HepG2 (cell line): Measurements from ENCODE around the gene TUBB3. TPM values are rescaled to one million over a fixed set of nuclear protein-coding genes. Genes with fewer than 3 reads are reported as not detected.

ENCODE experiments used
- ATAC-seq: fragments of 200-7000 bp; cut with Tn5 transposase; 3 replicates; pipeline ENCODE4 v1.9.1; 2020; ENCODE audit warnings: mild to moderate bottlenecking, moderate library complexity
- BruUV-seq: library from RNA; stranded (reverse); fragments of 400-500 nt; replicated peaks from 2 replicates; lab custom pipeline; 2021; lab: Mats Ljungman, UMichigan
- CTCF ChIA-PET: fragments of 300-600 bp; formaldehyde crosslinking; extraction: SDS; loops from one replicate; lab custom pipeline; 2021; ENCODE audit warnings: low total read pairs, inconsistent platforms, low intra/inter-chr PET ratio; lab: Yijun Ruan, JAX
- POLR2A ChIA-PET: fragments of 350-600 bp; sonication (Branson Sonifier 250); formaldehyde crosslinking; loops from one replicate; lab custom pipeline; 2020; ENCODE audit warnings: antibody characterized with exemption, inconsistent platforms; lab: Yijun Ruan, JAX
- DNase-seq: peaks from one replicate; pipeline ENCODE4 v3.0.0-alpha.2; 2015; ENCODE audit warnings: low spot score
- FAIRE-seq: peaks from 3 replicates; lab custom pipeline; 2011; peaks lifted over from hg19 to GRCh38; lab: Jason Lieb, UNC
- H2AFZ ChIP-seq: one replicate; pipeline ENCODE4 v1.6.1; 2011; ENCODE audit warnings: low read length, inconsistent platforms
- H3K27ac ChIP-seq: fragments of 300-600 bp; 3 replicates; pipeline ENCODE4 v1.8.0; 2011; ENCODE audit warnings: mixed run types, mild to moderate bottlenecking, mixed read lengths, low read length, inconsistent platforms; ENCODE audit not compliant: insufficient read depth; ENCODE audit errors: extremely low read length
- H3K27me3 ChIP-seq, 2 experiments: fragments of 200-600 bp in 1 of 2; 2 replicates in 1 of 2; 3 replicates in 1 of 2; pipeline versions ENCODE4 v1.6.0 to v1.8.0; 2011; ENCODE audit warnings: low read length in 2 of 2, mild to moderate bottlenecking in 2 of 2, moderate library complexity in 2 of 2, inconsistent platforms in 1 of 2; ENCODE audit not compliant: insufficient read depth in 2 of 2, control insufficient read depth in 1 of 2
- H3K36me3 ChIP-seq, 2 experiments: fragments of 200-600 bp in 1 of 2; replicated peaks in 1 of 2; 2 replicates in 1 of 2; 3 replicates in 1 of 2; pipeline versions ENCODE4 v1.5.1 to v1.8.0; 2011; ENCODE audit warnings: low read length in 2 of 2, inconsistent platforms in 1 of 2; ENCODE audit not compliant: insufficient read depth in 2 of 2, control insufficient read depth in 1 of 2
- H3K4me1 ChIP-seq: 2 replicates; pipeline ENCODE4 v1.5.1; 2012; ENCODE audit warnings: low read length, inconsistent platforms; ENCODE audit not compliant: insufficient read depth
- H3K4me2 ChIP-seq: 2 replicates; pipeline ENCODE4 v1.6.0; 2011; ENCODE audit warnings: low read depth, low read length, inconsistent platforms
- H3K4me3 ChIP-seq, 3 experiments: fragments of 200-600 bp in 1 of 3; sonication (generic), shearing (Covaris generic) in 1 of 3; replicated peaks in 1 of 3; 2 replicates each; pipeline ENCODE4 v1.5.1; 2011 to 2016; ENCODE audit warnings: low read length in 3 of 3, inconsistent platforms in 2 of 3, low read depth in 2 of 3, mild to moderate bottlenecking in 2 of 3, control low read depth in 1 of 3, mixed read lengths in 1 of 3; ENCODE audit not compliant: insufficient read depth in 1 of 3
- H3K79me2 ChIP-seq: one replicate; pipeline ENCODE4 v1.6.1; 2011; ENCODE audit warnings: low read length, inconsistent platforms; ENCODE audit not compliant: insufficient read depth
- H3K9ac ChIP-seq: 2 replicates; pipeline ENCODE4 v1.6.0; 2011; ENCODE audit warnings: mild to moderate bottlenecking, low read depth, low read length, inconsistent platforms; ENCODE audit not compliant: insufficient read depth
- H3K9me3 ChIP-seq: 2 replicates; pipeline ENCODE4 v1.5.1; 2012; ENCODE audit warnings: mild to moderate bottlenecking, low read length
- H4K20me1 ChIP-seq: 2 replicates; pipeline ENCODE4 v1.6.0; 2011; ENCODE audit warnings: inconsistent platforms, mild to moderate bottlenecking, low read length, moderate library complexity; ENCODE audit not compliant: insufficient read depth
- AGO2 ChIP-seq: fragments of 200-400 bp; formaldehyde crosslinking; optimal IDR thresholded peaks from 2 replicates; pipeline ENCODE3; 2017; ENCODE audit warnings: mild to moderate bottlenecking, low read depth, low read length, moderate library complexity
- ARID2 ChIP-seq: sonication (generic); formaldehyde crosslinking; IDR thresholded peaks from 2 replicates; pipeline ENCODE4 v1.8.1; 2022; ENCODE audit warnings: mild to moderate bottlenecking, missing genetic modification reagents, borderline replicate concordance
- KDM2A ChIP-seq: sonication (generic); formaldehyde crosslinking; IDR thresholded peaks from 2 replicates; pipeline ENCODE4 v1.4.0; 2020; ENCODE audit warnings: low read depth, missing genetic modification reagents, borderline replicate concordance
- PHF8 ChIP-seq: sonication (generic); formaldehyde crosslinking; IDR thresholded peaks from 2 replicates; pipeline ENCODE4 v1.5.0; 2020; ENCODE audit warnings: missing genetic modification reagents
- ZBTB14 ChIP-seq: sonication (generic); formaldehyde crosslinking; IDR thresholded peaks from 2 replicates; pipeline ENCODE4 v1.4.0; 2020; ENCODE audit warnings: missing genetic modification reagents
- ZFP91 ChIP-seq: sonication (generic); formaldehyde crosslinking; IDR thresholded peaks from 2 replicates; pipeline ENCODE4 v1.9.0; 2022; ENCODE audit warnings: missing genetic modification reagents, mild to moderate bottlenecking, borderline replicate concordance
- ZIK1 ChIP-seq: sonication (generic); formaldehyde crosslinking; IDR thresholded peaks from 2 replicates; pipeline ENCODE4 v1.5.0; 2020; ENCODE audit warnings: mild to moderate bottlenecking, low read depth, missing genetic modification reagents, borderline replicate concordance
- ZMYM3 ChIP-seq: sonication (generic); formaldehyde crosslinking; IDR thresholded peaks from 2 replicates; pipeline ENCODE4 v1.5.1; 2020; ENCODE audit warnings: mild to moderate bottlenecking, missing genetic modification reagents
- ZNF17 ChIP-seq: sonication (generic); formaldehyde crosslinking; IDR thresholded peaks from 2 replicates; pipeline ENCODE4 v1.5.0; 2020; ENCODE audit warnings: mild to moderate bottlenecking, missing genetic modification reagents
- ZNF282 ChIP-seq: fragments of 450-650 bp; IDR thresholded peaks from 2 replicates; pipeline ENCODE4 v1.6.1; 2018; ENCODE audit not compliant: partially characterized antibody
- ZNF687 ChIP-seq: sonication (generic); formaldehyde crosslinking; IDR thresholded peaks from 2 replicates; pipeline ENCODE4 v1.5.1; 2020; ENCODE audit warnings: mild to moderate bottlenecking, missing genetic modification reagents, moderate library complexity
- ZNF709 ChIP-seq: sonication (generic); formaldehyde crosslinking; IDR thresholded peaks from 2 replicates; pipeline ENCODE4 v1.5.0; 2020; ENCODE audit warnings: mild to moderate bottlenecking, missing genetic modification reagents
- ZNF768 ChIP-seq: sonication (generic); formaldehyde crosslinking; IDR thresholded peaks from 2 replicates; pipeline ENCODE4 v1.4.0; 2020; ENCODE audit warnings: missing genetic modification reagents
- ZNF790 ChIP-seq: sonication (generic); formaldehyde crosslinking; IDR thresholded peaks from 2 replicates; pipeline ENCODE4 v1.8.0; 2022; ENCODE audit warnings: missing genetic modification reagents, mild to moderate bottlenecking, borderline replicate concordance
- WGBS: methylation state at CpG from one replicate; pipeline ENCODE4 v1.1.6; 2017; ENCODE audit warnings: low lambda C conversion rate; 5-methylcytosine and 5-hydroxymethylcytosine counted together
- in situ Hi-C: cut with HindIII; loops from 2 replicates; pipeline ENCODE4 v1.10.0; 2017; ENCODE audit warnings: low pct_unique_long_range_greater_than_20kb; ENCODE audit not compliant: extremely low pct_ligation_motif_present
- intact Hi-C: fragments of 100-400 bp; cut with micrococcal nuclease; formaldehyde crosslinking; loops from one replicate; pipeline ENCODE4 v1.10.0; 2022; ENCODE audit not compliant: unreplicated experiment
- polyA plus RNA-seq, 8 experiments: library from polyadenylated mRNA; depleted of rRNA in 3 of 8; stranded (reverse) in 7 of 8; unstranded in 1 of 8; fragments of >200 nt; fragmentation: Illumina TruSeq in 4 of 8; extraction: Trizol in 4 of 8; gene quantifications; 2 replicates each; pipeline versions ENCODE4 v1.2.1 to v1.2.3, GENCODE V29; 2011 to 2016; ENCODE audit warnings: low read depth in 4 of 8, missing spikeins in 1 of 8, mixed read lengths in 1 of 8; ENCODE audit not compliant: insufficient read depth in 1 of 8
- total RNA-seq, 5 experiments: library from RNA; depleted of rRNA; stranded (reverse); fragments of >200 nt; fragmentation: Illumina TruSeq; extraction: Trizol; gene quantifications; 2 replicates each; pipeline ENCODE4 v1.2.3, GENCODE V29; 2016; ENCODE audit warnings: low read depth in 1 of 5

Gene TUBB3
- total and polyA plus RNA-seq, 2 of the 13 experiments (the other 11 are each of a cell fraction or from before 2014, with no cell fraction given): 110 to 185 TPM

- Histone ChIP-seq H3K36me3 (peaks cover 2% of the 10 kb centered on the region in 2 experiments; a peak in 1 of 5 replicates), H3K27me3 (no peaks in the 10 kb centered on the region; a peak in 1 of 5 replicates), H3K79me2 (peaks cover 26% of the 10 kb centered on the region), H3K27ac (no peak overlapping the region), H4K20me1 (peaks cover 44% of the 10 kb centered on the region), H3K4me2 (peak overlapping the region; percentile 98), H3K9me3 (no peaks in the 10 kb centered on the region), H2AFZ (no peak overlapping the region), H3K4me3 (peak overlapping the region; percentile 24 to 65 (median 46); a peak in 4 of 6 replicates), H3K9ac (no peak overlapping the region), H3K4me1 (peaks cover 27% of the 10 kb centered on the region)
- in situ Hi-C loops: no loop called here
- CTCF ChIA-PET: no interaction called here
- DNase-seq (no peak), ATAC-seq (no peak), FAIRE-seq (no peak)
- TF ChIP-seq ZNF17 (CRISPR knock-in tag): 0 out of 2 replicates have a peak, but pooled peaks have one; percentile 9
- TF ChIP-seq ZBTB14 (CRISPR knock-in tag): no peak
- TF ChIP-seq KDM2A: no peak
- TF ChIP-seq ZNF282: no peak
- TF ChIP-seq ZNF790 (CRISPR knock-in tag): peak; percentile 73; the same call in 1 of the 2 replicates
- TF ChIP-seq ZNF687 (CRISPR knock-in tag): peak; percentile 35; the same call in 1 of the 2 replicates
- no peak for TF ChIP-seq ZMYM3 (CRISPR knock-in tag)
- TF ChIP-seq ARID2: no peak
- TF ChIP-seq ZNF709 (CRISPR knock-in tag): 0 out of 2 replicates have a peak, but pooled peaks have one; percentile 36
- TF ChIP-seq ZIK1 (CRISPR knock-in tag): 0 out of 2 replicates have a peak, but pooled peaks have one; percentile 20
- TF ChIP-seq PHF8 (CRISPR knock-in tag): no peak
- peak; percentile 59 for TF ChIP-seq AGO2
- peak; percentile 21; the same call in 1 of the 2 replicates for TF ChIP-seq ZFP91 (CRISPR knock-in tag)
- peak; percentile 30; the same call in 1 of the 2 replicates for TF ChIP-seq ZNF768
- POLR2A ChIA-PET: interaction anchor here (0.8 to 4.8 kb wide), 3 partner anchors 13 to 103 kb away, joined by 3 to 86 read pairs (median 3); no protein-coding TSS in a partner anchor
- no TSS peak for BruUV-seq
- 74% methylated on average over 42 of the region's 42 CpGs for WGBS
- intact Hi-C loops: no loop called here
These were observed 2.5 kb downstream of the TUBB3 start for GRCh38 chr16:89925596-89926079.
